T-helper 2 cell treated with Interferon-gamma antibody and Interleukin-4, amounts not matched to agents 5 μg/mL and 100 μg/mL, for 36 hours (primary cell): ENCODE data around the gene TFPI.

ENCODE experiments used
- DNase-seq: peaks from one replicate; pipeline ENCODE4 v3.0.0; 2021; ENCODE audit warnings: low spot score
- H3K27ac Mint-ChIP-seq: one replicate; pipeline ENCODE4 v1.8.0; 2021; ENCODE audit warnings: mild to moderate bottlenecking, mixed read lengths
- H3K27me3 Mint-ChIP-seq: one replicate; pipeline ENCODE4 v1.8.0; 2021; ENCODE audit warnings: low read depth, mixed read lengths
- H3K36me3 Mint-ChIP-seq: one replicate; pipeline ENCODE4 v1.8.0; 2021; ENCODE audit warnings: low read depth, mixed read lengths
- H3K4me1 Mint-ChIP-seq: one replicate; pipeline ENCODE4 v1.8.0; 2021; ENCODE audit warnings: low read depth, mixed read lengths
- H3K4me3 Mint-ChIP-seq: one replicate; pipeline ENCODE4 v1.8.0; 2022; ENCODE audit warnings: mild to moderate bottlenecking, moderate library complexity, mixed read lengths
- H3K9me3 Mint-ChIP-seq: one replicate; pipeline ENCODE4 v1.8.0; 2021; ENCODE audit warnings: mixed read lengths

The TFPI gene

GRCh38 chr2:187466129-187466792 lies 88.0 kb downstream of the TFPI start:
- Mint-ChIP-seq H3K9me3 (no peaks in the 10 kb centered on the region), H3K4me3 (no peak overlapping the region), H3K36me3 (no peaks in the 10 kb centered on the region), H3K27me3 (no peaks in the 10 kb centered on the region), H3K4me1 (no peaks in the 10 kb centered on the region), H3K27ac (no peak overlapping the region)
- DNase-seq, result no peak

- Mint-ChIP-seq H3K4me1 (no peaks in the 10 kb centered on the region), H3K4me3 (no peak overlapping the region), H3K9me3 (no peaks in the 10 kb centered on the region), H3K36me3 (no peaks in the 10 kb centered on the region), H3K27me3 (no peaks in the 10 kb centered on the region), H3K27ac (no peak overlapping the region)
- DNase-seq, result no peak
Measured at GRCh38 chr2:187462839-187463238, 91.4 kb downstream of the TFPI start.

GRCh38 chr2:187461294-187462261 lies 92.7 kb downstream of the TFPI start:
- Mint-ChIP-seq H3K9me3 (no peaks in the 10 kb centered on the region), H3K36me3 (no peaks in the 10 kb centered on the region), H3K4me3 (no peak overlapping the region), H3K27me3 (no peaks in the 10 kb centered on the region), H3K4me1 (no peaks in the 10 kb centered on the region), H3K27ac (no peak overlapping the region)
- DNase-seq, result no peak

- Mint-ChIP-seq H3K9me3 (no peaks in the 10 kb centered on the region), H3K4me1 (no peaks in the 10 kb centered on the region), H3K27ac (no peak overlapping the region), H3K27me3 (no peaks in the 10 kb centered on the region), H3K4me3 (no peak overlapping the region), H3K36me3 (no peaks in the 10 kb centered on the region)
- no peak for DNase-seq
Measured at GRCh38 chr2:187459256-187459655, 95.0 kb downstream of the TFPI start.

- DNase-seq, result no peak
- H3K27me3 Mint-ChIP-seq, result no peaks in the 10 kb centered on the region
- H3K36me3 Mint-ChIP-seq, result no peaks in the 10 kb centered on the region
- H3K9me3 Mint-ChIP-seq, result no peaks in the 10 kb centered on the region
- peaks cover 6% of the 10 kb centered on the region for H3K4me1 Mint-ChIP-seq
- H3K4me3 Mint-ChIP-seq, result no peak overlapping the region
- no peak overlapping the region for H3K27ac Mint-ChIP-seq
Measured at GRCh38 chr2:187453078-187453641, 101.1 kb downstream of the TFPI start.

GRCh38 chr2:187451510-187451909 lies 102.7 kb downstream of the TFPI start:
- no peak overlapping the region for H3K4me3 Mint-ChIP-seq
- H3K4me1 Mint-ChIP-seq, result peaks cover 10% of the 10 kb centered on the region
- H3K36me3 Mint-ChIP-seq, result no peaks in the 10 kb centered on the region
- H3K9me3 Mint-ChIP-seq, result no peaks in the 10 kb centered on the region
- no peaks in the 10 kb centered on the region for H3K27me3 Mint-ChIP-seq
- no peak overlapping the region for H3K27ac Mint-ChIP-seq
- no peak for DNase-seq

- Mint-ChIP-seq H3K4me3 (peak overlapping the region; percentile 15), H3K27ac (no peak overlapping the region), H3K27me3 (no peaks in the 10 kb centered on the region), H3K36me3 (no peaks in the 10 kb centered on the region), H3K9me3 (no peaks in the 10 kb centered on the region), H3K4me1 (peaks cover 10% of the 10 kb centered on the region)
- no peak for DNase-seq
Measured at GRCh38 chr2:187447336-187447735, 106.9 kb downstream of the TFPI start.

- no peaks in the 10 kb centered on the region for H3K9me3 Mint-ChIP-seq
- H3K36me3 Mint-ChIP-seq, result no peaks in the 10 kb centered on the region
- no peaks in the 10 kb centered on the region for H3K27me3 Mint-ChIP-seq
- no peak overlapping the region for H3K27ac Mint-ChIP-seq
- no peak overlapping the region for H3K4me3 Mint-ChIP-seq
- H3K4me1 Mint-ChIP-seq, result peaks cover 10% of the 10 kb centered on the region
- no peak for DNase-seq
Measured at GRCh38 chr2:187446711-187447110, 107.5 kb downstream of the TFPI start.

GRCh38 chr2:187445051-187445450 lies 109.2 kb downstream of the TFPI start:
- no peaks in the 10 kb centered on the region for H3K36me3 Mint-ChIP-seq
- H3K27me3 Mint-ChIP-seq, result no peaks in the 10 kb centered on the region
- peaks cover 10% of the 10 kb centered on the region for H3K4me1 Mint-ChIP-seq
- no peak overlapping the region for H3K4me3 Mint-ChIP-seq
- DNase-seq, result no peak
- H3K27ac Mint-ChIP-seq, result no peak overlapping the region
- H3K9me3 Mint-ChIP-seq, result no peaks in the 10 kb centered on the region

GRCh38 chr2:187442778-187443177 lies 111.5 kb downstream of the TFPI start:
- Mint-ChIP-seq H3K4me1 (peaks cover 2% of the 10 kb centered on the region), H3K4me3 (no peak overlapping the region), H3K36me3 (no peaks in the 10 kb centered on the region), H3K9me3 (no peaks in the 10 kb centered on the region), H3K27me3 (no peaks in the 10 kb centered on the region), H3K27ac (no peak overlapping the region)
- DNase-seq, result no peak

GRCh38 chr2:187442378-187442777 lies 111.9 kb downstream of the TFPI start:
- no peak for DNase-seq
- H3K4me3 Mint-ChIP-seq, result no peak overlapping the region
- no peaks in the 10 kb centered on the region for H3K27me3 Mint-ChIP-seq
- no peaks in the 10 kb centered on the region for H3K9me3 Mint-ChIP-seq
- no peak overlapping the region for H3K27ac Mint-ChIP-seq
- H3K36me3 Mint-ChIP-seq, result no peaks in the 10 kb centered on the region
- peaks cover 2% of the 10 kb centered on the region for H3K4me1 Mint-ChIP-seq

- H3K4me1 Mint-ChIP-seq, result no peaks in the 10 kb centered on the region
- H3K9me3 Mint-ChIP-seq, result no peaks in the 10 kb centered on the region
- no peak for DNase-seq
- H3K27ac Mint-ChIP-seq, result no peak overlapping the region
- H3K4me3 Mint-ChIP-seq, result no peak overlapping the region
- H3K36me3 Mint-ChIP-seq, result no peaks in the 10 kb centered on the region
- no peaks in the 10 kb centered on the region for H3K27me3 Mint-ChIP-seq
Measured at GRCh38 chr2:187440101-187440675, 114.0 kb downstream of the TFPI start.

- H3K4me3 Mint-ChIP-seq, result no peak overlapping the region
- no peaks in the 10 kb centered on the region for H3K36me3 Mint-ChIP-seq
- no peak overlapping the region for H3K27ac Mint-ChIP-seq
- no peaks in the 10 kb centered on the region for H3K27me3 Mint-ChIP-seq
- no peaks in the 10 kb centered on the region for H3K4me1 Mint-ChIP-seq
- no peaks in the 10 kb centered on the region for H3K9me3 Mint-ChIP-seq
- DNase-seq, result no peak
Measured at GRCh38 chr2:187438455-187438854, 115.8 kb downstream of the TFPI start.

GRCh38 chr2:187435756-187436155 lies 118.5 kb downstream of the TFPI start:
- no peaks in the 10 kb centered on the region for H3K27me3 Mint-ChIP-seq
- H3K4me3 Mint-ChIP-seq, result no peak overlapping the region
- H3K9me3 Mint-ChIP-seq, result no peaks in the 10 kb centered on the region
- H3K4me1 Mint-ChIP-seq, result no peaks in the 10 kb centered on the region
- H3K27ac Mint-ChIP-seq, result no peak overlapping the region
- no peak for DNase-seq
- no peaks in the 10 kb centered on the region for H3K36me3 Mint-ChIP-seq
